SK-N-SH (cell line): ENCODE measurements around the gene AXL.

ENCODE experiments used
- EP300 ChIP-seq, 2 experiments: IDR thresholded peaks; 2 replicates each; pipeline versions ENCODE4 v1.4.0 to v1.6.1; 2012; ENCODE audit warnings: borderline replicate concordance in 1 of 2, low read depth in 1 of 2, low read length in 1 of 2
- EZH2phosphoT487 ChIP-seq: fragments of 200-600 bp; sonication (generic); IDR thresholded peaks from 2 replicates; pipeline ENCODE4 v1.6.1; 2017; ENCODE audit warnings: low read depth, mixed run types, mild to moderate bottlenecking, antibody characterized with exemption, moderate library complexity, borderline replicate concordance
- GABPA ChIP-seq: IDR thresholded peaks from 2 replicates; pipeline ENCODE4 v1.4.0; 2012; ENCODE audit warnings: low read depth, mild to moderate bottlenecking
- JUND ChIP-seq: IDR thresholded peaks from 2 replicates; pipeline ENCODE4 v1.4.0; 2012
- MAX ChIP-seq: IDR thresholded peaks from 2 replicates; pipeline ENCODE4 v1.4.0; 2012; ENCODE audit warnings: low read depth
- NFIC ChIP-seq: IDR thresholded peaks from 2 replicates; pipeline ENCODE4 v1.4.0; 2012; ENCODE audit warnings: borderline replicate concordance
- POLR2AphosphoS5 ChIP-seq: IDR thresholded peaks from 2 replicates; pipeline ENCODE4 v1.6.1; 2012; ENCODE audit warnings: low read depth, low read length
- TAF1 ChIP-seq: IDR thresholded peaks from 2 replicates; pipeline ENCODE4 v1.6.1; 2012; ENCODE audit warnings: low read depth, mild to moderate bottlenecking, low read length, moderate library complexity, borderline replicate concordance
- ZBTB33 ChIP-seq: IDR thresholded peaks from 2 replicates; pipeline ENCODE4 v1.4.0; 2012; ENCODE audit warnings: low read depth, borderline replicate concordance
- TF ChIP-seq, protein P1 (sequence below): fragments of 200-600 bp; sonication (generic); IDR thresholded peaks from 2 replicates; pipeline ENCODE4 v1.6.1; 2017; ENCODE audit warnings: antibody characterized with exemption, mild to moderate bottlenecking, moderate library complexity
- TF ChIP-seq, protein P2 (sequence below): IDR thresholded peaks from 2 replicates; pipeline ENCODE4 v1.6.1; 2012; ENCODE audit warnings: mild to moderate bottlenecking, low read depth, low read length, moderate library complexity

DNA sequence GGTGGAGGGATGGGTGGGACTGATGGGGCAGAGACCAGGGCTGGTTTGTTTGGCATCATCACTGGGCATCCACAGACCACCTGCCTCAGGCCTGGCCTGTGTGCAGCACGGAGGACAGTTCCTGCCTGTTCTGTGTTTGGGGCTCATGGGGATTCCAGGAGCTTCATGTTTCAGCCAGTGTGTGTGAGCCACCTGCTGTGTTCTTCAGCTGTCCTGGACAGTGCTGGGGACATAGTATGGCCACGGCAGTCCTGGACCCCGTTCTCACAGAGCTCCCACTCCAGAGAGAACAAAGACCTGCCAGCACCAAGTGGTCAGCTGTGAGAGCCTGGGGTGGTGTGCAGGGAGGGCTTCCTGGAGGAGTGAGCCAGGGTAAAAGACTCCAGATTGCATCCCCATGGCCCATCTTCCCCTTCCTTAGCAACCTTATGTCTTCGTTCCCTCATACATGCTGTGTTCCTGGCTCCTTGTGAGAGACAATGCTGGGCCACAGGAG, 89.0 kb downstream of the AXL start:
- TF ChIP-seq, protein P1, sequence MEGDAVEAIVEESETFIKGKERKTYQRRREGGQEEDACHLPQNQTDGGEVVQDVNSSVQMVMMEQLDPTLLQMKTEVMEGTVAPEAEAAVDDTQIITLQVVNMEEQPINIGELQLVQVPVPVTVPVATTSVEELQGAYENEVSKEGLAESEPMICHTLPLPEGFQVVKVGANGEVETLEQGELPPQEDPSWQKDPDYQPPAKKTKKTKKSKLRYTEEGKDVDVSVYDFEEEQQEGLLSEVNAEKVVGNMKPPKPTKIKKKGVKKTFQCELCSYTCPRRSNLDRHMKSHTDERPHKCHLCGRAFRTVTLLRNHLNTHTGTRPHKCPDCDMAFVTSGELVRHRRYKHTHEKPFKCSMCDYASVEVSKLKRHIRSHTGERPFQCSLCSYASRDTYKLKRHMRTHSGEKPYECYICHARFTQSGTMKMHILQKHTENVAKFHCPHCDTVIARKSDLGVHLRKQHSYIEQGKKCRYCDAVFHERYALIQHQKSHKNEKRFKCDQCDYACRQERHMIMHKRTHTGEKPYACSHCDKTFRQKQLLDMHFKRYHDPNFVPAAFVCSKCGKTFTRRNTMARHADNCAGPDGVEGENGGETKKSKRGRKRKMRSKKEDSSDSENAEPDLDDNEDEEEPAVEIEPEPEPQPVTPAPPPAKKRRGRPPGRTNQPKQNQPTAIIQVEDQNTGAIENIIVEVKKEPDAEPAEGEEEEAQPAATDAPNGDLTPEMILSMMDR: no peak
- TF ChIP-seq NFIC (no peak), EP300 (IDR thresholded peaks at IDR 0.05; ENCODE audit: borderline replicate concordance in 1 of 2, low read depth in 1 of 2, low read length in 1 of 2) (no peak), EZH2phosphoT487 (no peak), GABPA (no peak), POLR2AphosphoS5 (no peak), MAX (no peak), TAF1 (no peak), JUND (no peak), ZBTB33 (no peak)
- TF ChIP-seq, protein P2, sequence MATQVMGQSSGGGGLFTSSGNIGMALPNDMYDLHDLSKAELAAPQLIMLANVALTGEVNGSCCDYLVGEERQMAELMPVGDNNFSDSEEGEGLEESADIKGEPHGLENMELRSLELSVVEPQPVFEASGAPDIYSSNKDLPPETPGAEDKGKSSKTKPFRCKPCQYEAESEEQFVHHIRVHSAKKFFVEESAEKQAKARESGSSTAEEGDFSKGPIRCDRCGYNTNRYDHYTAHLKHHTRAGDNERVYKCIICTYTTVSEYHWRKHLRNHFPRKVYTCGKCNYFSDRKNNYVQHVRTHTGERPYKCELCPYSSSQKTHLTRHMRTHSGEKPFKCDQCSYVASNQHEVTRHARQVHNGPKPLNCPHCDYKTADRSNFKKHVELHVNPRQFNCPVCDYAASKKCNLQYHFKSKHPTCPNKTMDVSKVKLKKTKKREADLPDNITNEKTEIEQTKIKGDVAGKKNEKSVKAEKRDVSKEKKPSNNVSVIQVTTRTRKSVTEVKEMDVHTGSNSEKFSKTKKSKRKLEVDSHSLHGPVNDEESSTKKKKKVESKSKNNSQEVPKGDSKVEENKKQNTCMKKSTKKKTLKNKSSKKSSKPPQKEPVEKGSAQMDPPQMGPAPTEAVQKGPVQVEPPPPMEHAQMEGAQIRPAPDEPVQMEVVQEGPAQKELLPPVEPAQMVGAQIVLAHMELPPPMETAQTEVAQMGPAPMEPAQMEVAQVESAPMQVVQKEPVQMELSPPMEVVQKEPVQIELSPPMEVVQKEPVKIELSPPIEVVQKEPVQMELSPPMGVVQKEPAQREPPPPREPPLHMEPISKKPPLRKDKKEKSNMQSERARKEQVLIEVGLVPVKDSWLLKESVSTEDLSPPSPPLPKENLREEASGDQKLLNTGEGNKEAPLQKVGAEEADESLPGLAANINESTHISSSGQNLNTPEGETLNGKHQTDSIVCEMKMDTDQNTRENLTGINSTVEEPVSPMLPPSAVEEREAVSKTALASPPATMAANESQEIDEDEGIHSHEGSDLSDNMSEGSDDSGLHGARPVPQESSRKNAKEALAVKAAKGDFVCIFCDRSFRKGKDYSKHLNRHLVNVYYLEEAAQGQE: no peak
